Activated T-helper 1 cell treated with anti-CD3 and anti-CD28 coated beads, Interleukin-12 subunit alpha, Interleukin-12 subunit beta, Interleukin-2, Interleukin-4 antibody, amounts not matched to agents 30 ng/mL and 10 ng/mL and 1 ng/mL, durations not matched to agents 14 hours and 24 hours and 36 hours (primary cell): Measurements from ENCODE around the gene PLCB2. TPM values are rescaled to one million over a fixed set of nuclear protein-coding genes. Genes with fewer than 3 reads are reported as not detected.

Experiments used
- DNase-seq: peaks from one replicate; pipeline ENCODE4 v3.0.0; 2021; ENCODE audit warnings: low spot score
- H3K27ac Mint-ChIP-seq: one replicate; pipeline ENCODE4 v1.8.0; 2021; ENCODE audit warnings: mild to moderate bottlenecking, mixed read lengths
- H3K27me3 Mint-ChIP-seq: one replicate; pipeline ENCODE4 v1.8.0; 2022; ENCODE audit warnings: mild to moderate bottlenecking, moderate library complexity, mixed read lengths; ENCODE audit not compliant: insufficient read depth
- H3K36me3 Mint-ChIP-seq: one replicate; pipeline ENCODE4 v1.8.0; 2021; ENCODE audit warnings: low read depth, mixed read lengths
- H3K4me1 Mint-ChIP-seq: one replicate; pipeline ENCODE4 v1.8.0; 2021; ENCODE audit warnings: low read depth, mixed read lengths
- H3K4me3 Mint-ChIP-seq: one replicate; pipeline ENCODE4 v1.8.0; 2021; ENCODE audit warnings: mild to moderate bottlenecking, moderate library complexity, mixed read lengths
- H3K9me3 Mint-ChIP-seq: one replicate; pipeline ENCODE4 v1.8.0; 2021; ENCODE audit warnings: mixed read lengths
- intact Hi-C: fragments of 100-400 bp; cut with micrococcal nuclease; formaldehyde crosslinking; loops from one replicate; pipeline ENCODE4 v1.15.1; 2024
- total RNA-seq: library from RNA; stranded (reverse); gene quantifications from 2 replicates; pipeline ENCODE4 v1.2.3, GENCODE V29; 2022

The PLCB2 gene
- total RNA-seq, 1 donor from 2014 or later, result 88.5 TPM

DNA sequence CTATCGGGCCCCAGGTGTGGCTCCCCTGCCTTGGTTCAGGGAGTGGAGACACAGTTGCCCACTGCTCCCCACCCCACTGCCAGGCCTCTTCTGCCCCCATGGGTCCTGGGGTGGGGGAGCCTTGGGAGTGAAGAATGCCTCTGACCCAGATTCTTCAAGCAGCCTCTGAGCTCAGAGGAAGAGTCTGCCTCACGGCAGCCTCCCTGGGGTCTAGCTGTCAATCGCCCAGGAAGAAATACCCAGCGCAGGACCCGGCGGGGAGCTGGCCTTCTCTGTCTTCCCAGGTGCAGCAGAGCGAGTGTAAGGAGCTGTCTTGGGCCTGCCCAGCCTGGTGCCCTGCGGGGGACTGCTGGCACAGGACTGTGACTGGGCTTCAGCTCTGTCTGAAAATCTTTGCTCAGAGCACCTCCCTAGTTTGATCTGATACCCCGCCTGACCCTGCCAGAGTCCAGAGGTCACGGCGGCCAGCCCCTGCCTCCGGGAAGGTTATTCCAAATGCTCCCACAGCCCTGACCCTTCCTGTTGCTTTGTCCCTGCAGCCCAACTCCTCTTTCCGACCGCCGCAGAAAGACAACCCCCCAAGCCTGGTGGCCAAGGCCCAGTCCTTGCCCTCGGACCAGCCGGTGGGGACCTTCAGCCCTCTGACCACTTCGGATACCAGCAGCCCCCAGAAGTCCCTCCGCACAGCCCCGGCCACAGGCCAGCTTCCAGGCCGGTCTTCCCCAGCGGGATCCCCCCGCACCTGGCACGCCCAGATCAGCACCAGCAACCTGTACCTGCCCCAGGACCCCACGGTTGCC is 35.9 kb downstream of the PLCB2 start:
- no peak overlapping the region for H3K27ac Mint-ChIP-seq
- H3K27me3 Mint-ChIP-seq, result peaks cover 6% of the 10 kb centered on the region
- intact Hi-C loops, result loop anchor here (5.0 kb wide), 2 partner anchors 165 to 385 kb away; partner anchors contain the start of gene BMF
- no peaks in the 10 kb centered on the region for H3K4me1 Mint-ChIP-seq
- no peaks in the 10 kb centered on the region for H3K9me3 Mint-ChIP-seq
- H3K36me3 Mint-ChIP-seq, result no peaks in the 10 kb centered on the region
- DNase-seq, result no peak
- no peak overlapping the region for H3K4me3 Mint-ChIP-seq

DNA sequence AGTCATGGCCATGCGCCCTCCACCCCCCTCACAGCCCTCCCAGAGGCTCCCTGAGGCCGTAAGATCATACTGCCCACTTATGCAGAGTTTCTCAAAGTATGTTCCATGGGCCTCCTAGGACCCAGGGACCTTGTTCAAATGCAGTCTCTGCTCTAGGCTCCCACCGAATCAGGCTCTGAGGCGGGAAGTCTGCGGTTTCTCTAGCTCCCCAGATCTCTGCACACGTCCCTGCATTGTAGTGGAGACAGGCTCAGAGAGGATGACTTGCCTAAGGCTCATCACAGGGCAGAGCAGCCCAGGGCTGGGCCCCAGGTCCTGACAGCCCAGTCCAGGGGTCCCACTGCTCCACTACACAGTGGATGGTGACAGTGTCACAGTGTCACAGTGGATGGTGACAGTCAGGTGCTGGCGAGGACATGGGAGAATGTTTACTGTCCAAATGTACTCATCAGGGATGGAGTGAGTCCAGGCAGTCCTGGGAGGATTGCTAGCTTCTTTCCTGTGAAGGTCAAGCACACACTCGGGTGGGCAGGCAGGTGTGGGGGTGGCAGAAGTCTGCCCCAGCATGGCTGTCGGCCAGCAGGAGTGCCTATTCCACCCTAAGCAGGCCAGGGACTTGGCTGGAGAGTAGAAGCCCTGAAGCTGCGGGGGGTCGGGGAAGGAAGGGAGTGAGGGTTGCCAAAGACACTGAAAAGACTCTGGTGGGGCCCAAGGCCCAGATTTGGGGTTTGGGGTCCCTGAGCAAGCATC is 37.3 kb downstream of the PLCB2 start:
- H3K4me1 Mint-ChIP-seq, result no peaks in the 10 kb centered on the region
- no peak overlapping the region for H3K4me3 Mint-ChIP-seq
- H3K9me3 Mint-ChIP-seq, result no peaks in the 10 kb centered on the region

DNA sequence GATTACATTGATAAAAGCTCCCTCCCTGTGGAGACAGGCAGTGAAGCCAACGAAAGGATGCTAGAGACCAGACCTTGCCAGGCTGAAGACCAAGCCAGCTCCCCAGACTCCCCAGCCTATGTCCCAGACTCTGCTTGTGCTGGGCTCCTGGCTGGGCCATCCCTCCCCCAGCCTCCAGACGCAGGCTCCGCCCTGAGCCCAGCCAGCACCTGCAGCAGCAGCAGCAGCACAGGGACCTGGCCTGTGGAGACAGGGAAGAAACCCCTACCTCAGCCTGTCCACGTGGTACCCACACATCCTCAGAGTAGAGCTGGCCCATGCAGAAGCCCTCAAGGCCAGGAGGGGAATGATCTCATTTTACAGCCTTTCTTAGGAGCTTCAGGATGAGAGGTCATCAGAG is 38.1 kb downstream of the PLCB2 start:
- DNase-seq, result no peak
- Mint-ChIP-seq H3K4me1 (no peaks in the 10 kb centered on the region), H3K9me3 (no peaks in the 10 kb centered on the region), H3K36me3 (no peaks in the 10 kb centered on the region), H3K4me3 (no peak overlapping the region), H3K27ac (no peak overlapping the region), H3K27me3 (no peaks in the 10 kb centered on the region)
- intact Hi-C loops, result loop anchor here (5.0 kb wide), 2 partner anchors 162 to 382 kb away; partner anchors contain the start of gene BMF

More for the DNA sequence above, 37.3 kb downstream of the PLCB2 start:
- DNase-seq, result no peak
- intact Hi-C loops, result loop anchor here (5.0 kb wide), 2 partner anchors 163 to 383 kb away; partner anchors contain the start of gene BMF
- no peaks in the 10 kb centered on the region for H3K36me3 Mint-ChIP-seq
- H3K27ac Mint-ChIP-seq, result no peak overlapping the region
- H3K27me3 Mint-ChIP-seq, result peaks cover 2% of the 10 kb centered on the region

DNA sequence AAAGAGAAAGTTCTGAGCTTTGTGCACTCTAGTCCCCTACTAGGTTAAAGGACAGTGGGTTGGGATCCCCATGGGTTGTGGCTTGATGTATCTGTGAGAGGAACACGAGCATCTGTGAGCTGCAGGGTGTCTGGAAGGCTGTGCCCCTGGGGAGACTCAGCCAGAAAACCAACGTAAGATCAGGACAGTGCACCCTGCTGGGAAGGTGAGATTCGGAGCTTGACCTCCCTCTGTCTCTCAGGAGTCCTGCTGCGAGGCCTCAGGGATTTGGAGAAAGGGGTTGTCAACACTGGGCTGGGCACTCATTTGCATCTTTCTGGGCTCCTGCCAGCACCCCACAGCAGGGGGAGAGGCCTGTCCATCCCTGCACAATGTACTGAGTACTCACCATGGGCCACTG is 40.1 kb downstream of the PLCB2 start:
- no peaks in the 10 kb centered on the region for H3K27me3 Mint-ChIP-seq
- H3K27ac Mint-ChIP-seq, result no peak overlapping the region
- intact Hi-C loops, result no loop called here
- no peaks in the 10 kb centered on the region for H3K36me3 Mint-ChIP-seq
- H3K4me3 Mint-ChIP-seq, result no peak overlapping the region
- no peaks in the 10 kb centered on the region for H3K4me1 Mint-ChIP-seq
- no peak for DNase-seq
- no peaks in the 10 kb centered on the region for H3K9me3 Mint-ChIP-seq

DNA sequence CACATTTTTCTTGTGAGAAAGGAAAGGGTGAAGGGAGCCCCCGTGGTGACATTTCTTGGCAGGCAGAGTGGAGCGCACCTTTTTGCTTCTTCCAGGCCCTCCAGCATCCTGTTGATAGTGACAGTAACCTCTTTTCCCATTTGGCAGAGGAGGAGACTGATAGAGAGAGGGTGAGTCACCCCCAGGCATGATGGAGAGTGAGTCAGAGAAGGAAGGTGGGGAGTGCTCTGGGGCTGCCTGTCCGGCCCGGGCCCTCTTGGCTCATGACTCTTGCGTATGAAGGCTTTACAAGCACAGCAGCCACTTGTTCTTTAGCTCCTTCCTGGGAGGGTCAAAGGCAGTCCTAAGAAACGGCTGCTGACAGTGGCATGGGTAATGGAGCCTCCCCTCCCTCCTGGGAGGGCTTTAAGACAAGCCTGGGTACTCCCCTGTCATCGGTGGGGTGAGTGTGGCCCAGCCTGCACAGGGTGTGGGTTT is 40.9 kb downstream of the PLCB2 start:
- H3K36me3 Mint-ChIP-seq, result no peaks in the 10 kb centered on the region
- H3K27ac Mint-ChIP-seq, result no peak overlapping the region
- intact Hi-C loops, result no loop called here
- no peak overlapping the region for H3K4me3 Mint-ChIP-seq
- H3K9me3 Mint-ChIP-seq, result no peaks in the 10 kb centered on the region
- no peak for DNase-seq
- peaks cover 4% of the 10 kb centered on the region for H3K27me3 Mint-ChIP-seq
- H3K4me1 Mint-ChIP-seq, result no peaks in the 10 kb centered on the region

DNA sequence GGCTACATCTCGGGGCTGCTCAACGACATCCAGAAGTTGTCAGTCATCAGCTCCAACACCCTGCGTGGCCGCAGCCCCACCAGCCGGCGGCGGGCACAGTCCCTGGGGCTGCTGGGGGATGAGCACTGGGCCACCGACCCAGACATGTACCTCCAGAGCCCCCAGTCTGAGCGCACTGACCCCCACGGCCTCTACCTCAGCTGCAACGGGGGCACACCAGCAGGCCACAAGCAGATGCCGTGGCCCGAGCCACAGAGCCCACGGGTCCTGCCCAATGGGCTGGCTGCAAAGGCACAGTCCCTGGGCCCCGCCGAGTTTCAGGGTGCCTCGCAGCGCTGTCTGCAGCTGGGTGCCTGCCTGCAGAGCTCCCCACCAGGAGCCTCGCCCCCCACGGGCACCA is 41.9 kb downstream of the PLCB2 start:
- intact Hi-C loops, result no loop called here
- no peak overlapping the region for H3K4me3 Mint-ChIP-seq
- DNase-seq, result no peak
- H3K27ac Mint-ChIP-seq, result no peak overlapping the region
- H3K27me3 Mint-ChIP-seq, result peaks cover 13% of the 10 kb centered on the region
- no peaks in the 10 kb centered on the region for H3K4me1 Mint-ChIP-seq
- no peaks in the 10 kb centered on the region for H3K9me3 Mint-ChIP-seq
- H3K36me3 Mint-ChIP-seq, result no peaks in the 10 kb centered on the region

DNA sequence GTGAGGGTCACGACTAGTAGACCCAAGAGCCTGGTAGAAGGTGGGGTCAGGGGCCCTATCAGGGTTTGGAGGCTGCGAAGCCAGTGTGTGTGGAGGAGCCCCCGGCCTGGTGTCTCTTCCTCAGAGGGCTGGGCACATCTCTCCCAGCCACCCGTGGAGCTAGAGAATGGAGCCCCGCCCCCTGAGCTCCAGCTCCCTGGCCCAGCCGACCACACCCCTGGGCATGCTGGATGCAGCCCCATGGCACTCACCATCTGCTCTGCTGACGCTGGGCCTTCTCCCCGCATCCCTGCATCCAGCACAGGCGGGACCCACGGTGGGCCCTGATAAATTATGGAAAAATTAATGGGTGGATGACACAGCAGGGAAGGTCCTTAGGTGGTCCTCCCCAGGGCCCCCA is 42.4 kb downstream of the PLCB2 start:
- no peak overlapping the region for H3K27ac Mint-ChIP-seq
- H3K4me3 Mint-ChIP-seq, result no peak overlapping the region
- no peak for DNase-seq
- H3K36me3 Mint-ChIP-seq, result no peaks in the 10 kb centered on the region
- H3K27me3 Mint-ChIP-seq, result peaks cover 14% of the 10 kb centered on the region
- H3K4me1 Mint-ChIP-seq, result no peaks in the 10 kb centered on the region
- no peaks in the 10 kb centered on the region for H3K9me3 Mint-ChIP-seq
- intact Hi-C loops, result no loop called here

DNA sequence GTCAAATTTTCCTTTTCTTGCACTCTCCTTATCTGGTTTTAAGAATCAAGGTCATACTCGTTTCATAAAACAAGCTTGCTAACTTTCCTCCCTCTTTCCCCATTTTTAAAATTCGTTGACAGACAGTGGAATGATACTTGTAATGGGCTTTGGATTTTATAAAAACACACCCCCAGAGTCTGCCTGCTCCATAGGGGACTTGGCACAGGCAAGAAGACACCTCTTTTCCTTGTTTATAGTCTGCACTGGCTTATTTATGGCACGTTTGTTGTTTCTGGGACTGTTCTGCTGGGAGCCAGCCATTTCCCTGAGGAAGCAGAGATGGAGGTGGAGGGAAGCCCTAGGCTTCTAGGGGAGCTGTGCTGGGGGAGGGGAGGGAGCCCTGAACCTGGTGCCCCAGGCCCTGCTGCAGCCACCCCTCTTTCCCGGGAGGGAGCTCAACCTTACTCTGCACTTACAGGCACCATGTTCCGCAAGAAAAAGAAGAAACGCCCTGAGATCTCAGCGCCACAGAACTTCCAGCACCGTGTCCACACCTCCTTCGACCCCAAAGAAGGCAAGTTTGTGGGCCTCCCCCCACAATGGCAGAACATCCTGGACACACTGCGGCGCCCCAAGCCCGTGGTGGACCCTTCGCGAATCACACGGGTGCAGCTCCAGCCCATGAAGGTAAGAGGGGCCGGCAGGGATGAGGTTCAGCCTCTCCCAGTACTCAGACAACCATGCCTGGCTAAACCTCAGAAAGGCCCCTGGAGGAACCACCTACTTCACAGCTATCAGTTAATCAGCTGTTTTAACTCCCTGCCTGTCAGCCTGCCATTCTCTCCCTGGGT is 43.2 kb downstream of the PLCB2 start:
- no peaks in the 10 kb centered on the region for H3K9me3 Mint-ChIP-seq
- no peak overlapping the region for H3K27ac Mint-ChIP-seq
- no peak overlapping the region for H3K4me3 Mint-ChIP-seq
- no peak for DNase-seq
- peaks cover 14% of the 10 kb centered on the region for H3K27me3 Mint-ChIP-seq
- no peaks in the 10 kb centered on the region for H3K4me1 Mint-ChIP-seq
- H3K36me3 Mint-ChIP-seq, result no peaks in the 10 kb centered on the region
- intact Hi-C loops, result no loop called here

DNA sequence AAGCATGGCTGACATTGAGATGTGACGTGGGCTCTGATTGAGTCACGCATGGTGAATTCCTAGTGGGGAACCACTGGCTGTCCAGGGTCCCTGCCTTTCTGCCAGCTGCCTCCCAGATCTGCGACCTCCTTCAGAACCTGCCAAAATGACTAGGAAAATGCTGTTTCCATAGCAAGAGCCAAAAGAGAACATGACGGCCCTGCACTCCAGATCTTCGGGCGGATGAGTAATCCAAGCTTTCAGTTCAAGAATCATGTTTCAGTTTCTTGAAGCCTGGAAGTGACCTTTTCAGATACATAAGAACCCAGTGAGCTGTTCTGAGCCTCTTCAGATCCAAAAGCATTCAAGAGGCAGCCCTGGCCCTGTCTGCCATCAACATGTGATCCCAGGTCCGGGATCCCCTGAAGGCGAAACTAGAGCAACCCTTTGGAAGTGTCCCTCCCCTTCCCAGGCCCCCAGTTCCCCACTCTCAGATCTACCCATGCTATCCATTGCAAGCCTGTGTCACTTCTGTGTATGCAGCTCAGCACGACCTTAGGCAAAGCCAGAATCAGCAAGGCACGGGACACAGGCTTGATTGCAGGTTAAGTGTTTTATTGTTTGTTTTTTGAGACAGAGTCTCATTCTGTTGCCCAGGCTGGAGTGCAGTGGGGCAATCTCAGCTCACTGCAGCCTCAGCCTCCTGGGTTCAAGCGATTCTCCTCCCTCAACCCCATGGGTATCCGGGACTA is 44.5 kb downstream of the PLCB2 start:
- H3K36me3 Mint-ChIP-seq, result no peaks in the 10 kb centered on the region
- no peaks in the 10 kb centered on the region for H3K9me3 Mint-ChIP-seq
- H3K27me3 Mint-ChIP-seq, result peaks cover 19% of the 10 kb centered on the region
- H3K27ac Mint-ChIP-seq, result no peak overlapping the region
- no peak for DNase-seq
- intact Hi-C loops, result no loop called here
- H3K4me1 Mint-ChIP-seq, result no peaks in the 10 kb centered on the region
- H3K4me3 Mint-ChIP-seq, result no peak overlapping the region

DNA sequence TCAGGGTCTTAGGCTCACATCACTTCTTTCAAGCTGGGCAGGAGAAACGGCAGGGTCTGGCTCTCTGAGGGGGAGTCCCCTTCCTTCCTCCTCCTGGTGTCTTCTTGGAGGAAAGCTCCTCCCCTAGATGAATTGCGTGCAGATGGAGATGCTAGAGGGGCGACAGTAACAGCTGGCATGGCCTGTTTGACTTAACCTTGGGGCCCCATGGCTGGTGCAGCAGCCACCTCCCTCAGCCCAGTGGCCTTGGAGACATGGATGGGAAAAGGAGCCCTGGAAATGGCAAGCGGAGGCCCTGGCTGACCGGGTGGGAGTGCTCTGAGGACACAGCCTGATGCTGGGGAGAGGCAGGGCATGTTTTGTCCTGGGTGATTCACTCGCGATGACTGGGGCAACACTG is 48.7 kb downstream of the PLCB2 start:
- Mint-ChIP-seq H3K27ac (no peak overlapping the region), H3K27me3 (peaks cover 29% of the 10 kb centered on the region), H3K36me3 (no peaks in the 10 kb centered on the region), H3K9me3 (no peaks in the 10 kb centered on the region), H3K4me3 (no peak overlapping the region), H3K4me1 (no peaks in the 10 kb centered on the region)
- intact Hi-C loops, result no loop called here
- no peak for DNase-seq

DNA sequence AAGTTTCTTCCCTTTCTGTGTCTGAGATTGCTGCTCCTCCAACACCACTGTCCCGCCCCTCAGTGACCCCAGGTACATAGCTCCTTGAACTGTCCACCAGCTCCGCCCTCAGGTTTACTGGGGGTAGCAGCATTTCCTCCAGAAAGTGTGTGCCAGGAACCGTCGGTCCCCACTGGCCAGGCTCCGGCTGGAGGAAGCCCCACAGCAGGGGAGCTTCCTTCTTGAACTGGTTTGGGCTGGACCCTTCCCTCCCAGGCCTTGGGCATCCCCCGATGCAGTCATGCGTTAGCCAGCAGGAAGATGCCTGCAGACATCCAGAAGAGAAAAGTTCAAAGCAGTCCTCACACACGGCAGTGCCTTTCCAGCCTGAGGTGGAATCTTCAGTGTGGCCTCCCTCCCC is 49.2 kb downstream of the PLCB2 start:
- no peak for DNase-seq
- Mint-ChIP-seq H3K36me3 (no peaks in the 10 kb centered on the region), H3K9me3 (no peaks in the 10 kb centered on the region), H3K4me3 (no peak overlapping the region), H3K27me3 (peaks cover 33% of the 10 kb centered on the region), H3K4me1 (no peaks in the 10 kb centered on the region), H3K27ac (no peak overlapping the region)
- intact Hi-C loops, result no loop called here
